GM18520 (cell line): ENCODE results near the gene CEBPZOS.
A peak's percentile ranks its signal among the peaks of the same experiment; 100 is the strongest.

Experiments used
- ATAC-seq: cut with Tn5 transposase; IDR thresholded peaks from one replicate; pipeline ENCODE4 v1.9.1; 2021; ENCODE audit not compliant: unreplicated experiment

Gene CEBPZOS

GRCh38 chr2:37196320-37197195 lies at the start of gene CEBPZOS:
Gene CEBPZOS (plus strand): TSS chr2:37196496. CDS start chr2:37199705, 3,209 bp downstream.
- ATAC-seq: peak; percentile 51

GRCh38 chr2:37148325-37148724 lies 48.0 kb upstream of the CEBPZOS start:
- ATAC-seq: no peak

- ATAC-seq: no peak
Observed at GRCh38 chr2:37149626-37150322, 46.5 kb upstream of the CEBPZOS start.

- no peak for ATAC-seq
Observed at GRCh38 chr2:37153224-37153623, 43.1 kb upstream of the CEBPZOS start.

- ATAC-seq: no peak
Observed at GRCh38 chr2:37154785-37155184, 41.5 kb upstream of the CEBPZOS start.

GRCh38 chr2:37156071-37156856 lies 40.0 kb upstream of the CEBPZOS start:
- no peak for ATAC-seq

GRCh38 chr2:37156857-37157714 lies 39.2 kb upstream of the CEBPZOS start, which contains the start of gene EIF2AK2:
Gene EIF2AK2 (minus strand): TSS chr2:37156980. CDS start chr2:37147806, 9,174 bp downstream.
- ATAC-seq: peak; percentile 88

GRCh38 chr2:37164757-37165156 lies 31.5 kb upstream of the CEBPZOS start:
- ATAC-seq: no peak

- no peak for ATAC-seq
Observed at GRCh38 chr2:37167636-37168180, 28.6 kb upstream of the CEBPZOS start.

GRCh38 chr2:37168217-37168981 lies 27.9 kb upstream of the CEBPZOS start:
- no peak for ATAC-seq

GRCh38 chr2:37171624-37171950 lies 24.7 kb upstream of the CEBPZOS start:
- ATAC-seq: no peak

- ATAC-seq: no peak
Observed at GRCh38 chr2:37173741-37174140, 22.6 kb upstream of the CEBPZOS start.

- ATAC-seq: no peak
Observed at GRCh38 chr2:37180006-37180639, 16.2 kb upstream of the CEBPZOS start.

- no peak for ATAC-seq
Observed at GRCh38 chr2:37180640-37181039, 15.7 kb upstream of the CEBPZOS start.

- ATAC-seq: no peak
Observed at GRCh38 chr2:37181726-37182684, 14.3 kb upstream of the CEBPZOS start.

GRCh38 chr2:37188570-37188969 lies 7.7 kb upstream of the CEBPZOS start, which contains the start of gene SULT6B1:
Gene SULT6B1 (minus strand): TSS chr2:37188670. CDS start chr2:37188640, 30 bp downstream.
- no peak for ATAC-seq

- ATAC-seq: no peak
Observed at GRCh38 chr2:37189452-37190153, 6.7 kb upstream of the CEBPZOS start.
